DND-41 (cell line): ENCODE results near the gene GPC5.

Source experiments
- ATAC-seq: fragments of 200-7000 bp; cut with Tn5 transposase; 3 replicates; pipeline ENCODE4 v1.9.1; 2021; ENCODE audit warnings: low read depth; ENCODE audit not compliant: insufficient read depth
- DNase-seq: peaks from one replicate; pipeline ENCODE4 v3.0.0-alpha.2; 2020
- H2AFZ ChIP-seq: 2 replicates; pipeline ENCODE4 v1.6.0; 2012; ENCODE audit warnings: low read depth, low read length
- H3K27ac ChIP-seq: 2 replicates; pipeline ENCODE4 v1.5.1; 2012; ENCODE audit warnings: low read length, inconsistent platforms
- H3K27me3 ChIP-seq: fragments of 200-600 bp; sonication (generic); 2 replicates; pipeline ENCODE4 v1.6.0; 2012; ENCODE audit warnings: low read length, mild to moderate bottlenecking, inconsistent platforms; ENCODE audit not compliant: insufficient read depth, poor library complexity
- H3K36me3 ChIP-seq: 2 replicates; pipeline ENCODE4 v1.5.1; 2012; ENCODE audit warnings: low read length, inconsistent platforms; ENCODE audit not compliant: insufficient read depth
- H3K4me1 ChIP-seq: 2 replicates; pipeline ENCODE4 v1.5.1; 2012; ENCODE audit warnings: mild to moderate bottlenecking, low read length; ENCODE audit not compliant: insufficient read depth
- H3K4me2 ChIP-seq: 2 replicates; pipeline ENCODE4 v1.6.0; 2012; ENCODE audit warnings: mild to moderate bottlenecking, moderate library complexity, low read length, inconsistent platforms; ENCODE audit not compliant: insufficient read depth
- H3K4me3 ChIP-seq, 2 experiments: fragments of 200-600 bp in 1 of 2; shearing (Covaris generic) in 1 of 2; 2 replicates each; pipeline ENCODE4 v1.5.1; 2012 to 2016; ENCODE audit warnings: inconsistent platforms in 2 of 2, low read length in 2 of 2, mild to moderate bottlenecking in 2 of 2, low read depth in 1 of 2, moderate library complexity in 1 of 2
- H3K79me2 ChIP-seq: 2 replicates; pipeline ENCODE4 v1.6.0; 2012; ENCODE audit warnings: low read length, inconsistent platforms; ENCODE audit not compliant: insufficient read depth
- H3K9ac ChIP-seq: 2 replicates; pipeline ENCODE4 v1.6.0; 2012; ENCODE audit warnings: low read depth, mild to moderate bottlenecking, inconsistent platforms, low read length, moderate library complexity
- H3K9me3 ChIP-seq: 2 replicates; pipeline ENCODE4 v1.5.1; 2012; ENCODE audit warnings: low read length, moderate library complexity, mild to moderate bottlenecking, inconsistent platforms; ENCODE audit not compliant: insufficient read depth, severe bottlenecking
- H4K20me1 ChIP-seq: 2 replicates; pipeline ENCODE4 v1.6.0; 2012; ENCODE audit warnings: low read length; ENCODE audit not compliant: insufficient read depth
- CTCF ChIP-seq: IDR thresholded peaks from 2 replicates; pipeline ENCODE4 v1.5.1; 2012; ENCODE audit warnings: borderline replicate concordance, low read length, moderate library complexity, mild to moderate bottlenecking; ENCODE audit not compliant: poor library complexity, severe bottlenecking; ENCODE audit errors: extremely low read depth
- EZH2 ChIP-seq: IDR thresholded peaks from 3 replicates; pipeline ENCODE4 v1.6.1; 2012; ENCODE audit warnings: borderline replicate concordance, low read depth, mild to moderate bottlenecking, moderate library complexity, low read length, inconsistent platforms; ENCODE audit not compliant: severe bottlenecking

Gene GPC5

GRCh38 chr13:91655731-91656130 is 257.3 kb downstream of the GPC5 start:
- H3K9ac ChIP-seq, result no peak overlapping the region
- no peak overlapping the region for H3K27ac ChIP-seq
- DNase-seq, result no peak
- H3K79me2 ChIP-seq, result no peaks in the 10 kb centered on the region
- H2AFZ ChIP-seq, result no peak overlapping the region
- no peaks in the 10 kb centered on the region for H3K27me3 ChIP-seq
- no peaks in the 10 kb centered on the region for H4K20me1 ChIP-seq
- no peak for TF ChIP-seq CTCF
- no peak overlapping the region for H3K4me2 ChIP-seq
- no peaks in the 10 kb centered on the region for H3K36me3 ChIP-seq
- H3K4me3 ChIP-seq, result no peak overlapping the region
- no peak for ATAC-seq
- H3K4me1 ChIP-seq, result no peaks in the 10 kb centered on the region
- H3K9me3 ChIP-seq, result no peaks in the 10 kb centered on the region

- no peak for DNase-seq
- Histone ChIP-seq H2AFZ (no peak overlapping the region), H3K27ac (no peak overlapping the region), H3K79me2 (no peaks in the 10 kb centered on the region), H3K4me3 (no peak overlapping the region), H3K27me3 (no peaks in the 10 kb centered on the region), H3K4me2 (no peak overlapping the region), H3K36me3 (no peaks in the 10 kb centered on the region), H3K4me1 (no peaks in the 10 kb centered on the region), H3K9me3 (no peaks in the 10 kb centered on the region), H3K9ac (no peak overlapping the region), H4K20me1 (no peaks in the 10 kb centered on the region)
- no peak for ATAC-seq
- TF ChIP-seq CTCF (no peak), EZH2 (no peak)
Observed at GRCh38 chr13:91657283-91657682, 258.9 kb downstream of the GPC5 start.

- no peak overlapping the region for H3K4me2 ChIP-seq
- H2AFZ ChIP-seq, result no peak overlapping the region
- H3K36me3 ChIP-seq, result no peaks in the 10 kb centered on the region
- ATAC-seq (no peak), DNase-seq (no peak)
- no peaks in the 10 kb centered on the region for H3K79me2 ChIP-seq
- no peaks in the 10 kb centered on the region for H3K4me1 ChIP-seq
- TF ChIP-seq EZH2, result no peak
- TF ChIP-seq CTCF, result no peak
- H3K27ac ChIP-seq, result no peak overlapping the region
- no peak overlapping the region for H3K4me3 ChIP-seq
- no peak overlapping the region for H3K9ac ChIP-seq
- no peaks in the 10 kb centered on the region for H3K27me3 ChIP-seq
- no peaks in the 10 kb centered on the region for H4K20me1 ChIP-seq
- H3K9me3 ChIP-seq, result no peaks in the 10 kb centered on the region
Observed at GRCh38 chr13:91659256-91660075, 261.0 kb downstream of the GPC5 start.
